Suprapubic skin (tissue), 4 donors: ENCODE results near the gene CACNA1S. TPM values are rescaled to one million over a fixed set of nuclear protein-coding genes. Genes with fewer than 3 reads are reported as not detected.
A peak's percentile ranks its signal among the peaks of the same experiment; 100 is the strongest.

Experiments
- DNase-seq, 2 donors: peaks; one replicate each; pipeline ENCODE4 v3.0.0-alpha.2; 2019; ENCODE audit warnings: low spot score in 2 of 2
- H3K27ac ChIP-seq: fragments of 200-600 bp; sonication (generic); one replicate; pipeline ENCODE4 v1.5.1; 2019
- H3K27me3 ChIP-seq: fragments of 200-600 bp; sonication (generic); one replicate; pipeline ENCODE4 v1.5.1; 2019
- H3K36me3 ChIP-seq: fragments of 200-600 bp; sonication (generic); one replicate; pipeline ENCODE4 v1.5.1; 2019
- H3K4me1 ChIP-seq: fragments of 200-600 bp; sonication (generic); one replicate; pipeline ENCODE4 v1.5.1; 2019
- H3K4me3 ChIP-seq: fragments of 200-600 bp; sonication (generic); one replicate; pipeline ENCODE4 v1.5.1; 2019; ENCODE audit warnings: mild to moderate bottlenecking
- H3K9me3 ChIP-seq: fragments of 200-600 bp; sonication (generic); one replicate; pipeline ENCODE4 v1.5.1; 2019
- CTCF ChIP-seq, 2 donors: fragments of 200-600 bp in 1 of 2; fragments of 450-650 bp in 1 of 2; sonication (generic) in 1 of 2; IDR thresholded peaks; one replicate each; pipeline ENCODE4 v1.5.1; 2016 to 2019; ENCODE audit warnings: antibody characterized with exemption in 2 of 2, mild to moderate bottlenecking in 1 of 2, moderate library complexity in 1 of 2
- EP300 ChIP-seq: sonication (generic); formaldehyde crosslinking; IDR thresholded peaks from one replicate; pipeline ENCODE4 v1.6.1; 2017; ENCODE audit warnings: antibody characterized with exemption
- POLR2A ChIP-seq, 2 donors: fragments of 450-650 bp; IDR thresholded peaks; one replicate each; pipeline ENCODE4 v1.6.1; 2017; ENCODE audit warnings: antibody characterized with exemption in 2 of 2, mild to moderate bottlenecking in 2 of 2, moderate library complexity in 2 of 2
- POLR2AphosphoS5 ChIP-seq, 3 donors: sonication (generic); formaldehyde crosslinking; IDR thresholded peaks; one replicate each; pipeline ENCODE4 v1.6.1; 2017; ENCODE audit warnings: antibody characterized with exemption in 3 of 3
- WGBS: methylation state at CpG from one replicate; pipeline ENCODE4 v1.1.5; 2018; 5-methylcytosine and 5-hydroxymethylcytosine counted together
- total RNA-seq, 4 donors: library from RNA; depleted of rRNA; stranded (reverse); fragments of >200 nt; gene quantifications; one replicate each; pipeline ENCODE4 v1.1.0, GENCODE V29; 2016

Gene CACNA1S
- not detected for total RNA-seq

GRCh38 chr1:201112173-201112731, at the start of gene CACNA1S:
Gene CACNA1S, minus strand, starts transcription at chr1:201112426. Its CDS starts 87 bp downstream, at chr1:201112339.
- 98% methylated on average over 7 of the region's 9 CpGs for WGBS
- no peak for TF ChIP-seq POLR2A (IDR thresholded peaks at IDR 0.05)
- TF ChIP-seq CTCF (IDR thresholded peaks at IDR 0.05), result no peak
- no peak for TF ChIP-seq POLR2AphosphoS5 (IDR thresholded peaks at IDR 0.05)
- TF ChIP-seq EP300, result no peak
- H3K36me3 ChIP-seq, result no peaks in the 10 kb centered on the region
- H3K27ac ChIP-seq, result no peak within 1 kb of the TSS
- H3K27me3 ChIP-seq, result peaks cover 9% of the 10 kb centered on the region
- no peaks in the 10 kb centered on the region for H3K9me3 ChIP-seq
- no peak for DNase-seq
- no peak within 1 kb of the TSS for H3K4me3 ChIP-seq
- H3K4me1 ChIP-seq, result peaks cover 14% of the 10 kb centered on the region

- H3K4me3 ChIP-seq, result no peak overlapping the region
- peaks cover 17% of the 10 kb centered on the region for H3K4me1 ChIP-seq
- no peak overlapping the region for H3K27ac ChIP-seq
- DNase-seq, result peak in 1 of 2 donors; percentile 3
- WGBS, result 100% methylated on average over 2 of the region's 2 CpGs
- TF ChIP-seq POLR2AphosphoS5 (IDR thresholded peaks at IDR 0.05) (no peak), POLR2A (IDR thresholded peaks at IDR 0.05) (no peak), EP300 (no peak), CTCF (IDR thresholded peaks at IDR 0.05) (no peak)
- H3K27me3 ChIP-seq, result no peaks in the 10 kb centered on the region
- no peaks in the 10 kb centered on the region for H3K9me3 ChIP-seq
- H3K36me3 ChIP-seq, result no peaks in the 10 kb centered on the region
These were observed 45.7 kb upstream of the CACNA1S start for GRCh38 chr1:201157949-201158348.

GRCh38 chr1:201156819-201157218, 44.6 kb upstream of the CACNA1S start:
- TF ChIP-seq POLR2A (IDR thresholded peaks at IDR 0.05) (no peak), POLR2AphosphoS5 (IDR thresholded peaks at IDR 0.05) (no peak), CTCF (IDR thresholded peaks at IDR 0.05) (no peak), EP300 (no peak)
- Histone ChIP-seq H3K4me3 (no peak overlapping the region), H3K4me1 (peaks cover 22% of the 10 kb centered on the region), H3K27ac (no peak overlapping the region), H3K36me3 (no peaks in the 10 kb centered on the region), H3K27me3 (no peaks in the 10 kb centered on the region), H3K9me3 (no peaks in the 10 kb centered on the region)
- DNase-seq, result no peak

GRCh38 chr1:201156346-201156745, 44.1 kb upstream of the CACNA1S start:
- H3K4me1 ChIP-seq, result peaks cover 22% of the 10 kb centered on the region
- no peaks in the 10 kb centered on the region for H3K27me3 ChIP-seq
- no peak overlapping the region for H3K4me3 ChIP-seq
- 90% methylated on average over 3 of the region's 3 CpGs for WGBS
- H3K9me3 ChIP-seq, result no peaks in the 10 kb centered on the region
- H3K36me3 ChIP-seq, result no peaks in the 10 kb centered on the region
- peak in 1 of 2 donors; percentile 11 for DNase-seq
- no peak overlapping the region for H3K27ac ChIP-seq
- TF ChIP-seq EP300 (no peak), POLR2A (IDR thresholded peaks at IDR 0.05) (no peak), CTCF (IDR thresholded peaks at IDR 0.05) (no peak), POLR2AphosphoS5 (IDR thresholded peaks at IDR 0.05) (no peak)

GRCh38 chr1:201155354-201155753, 43.1 kb upstream of the CACNA1S start:
- H3K27ac ChIP-seq, result no peak overlapping the region
- no peak overlapping the region for H3K4me3 ChIP-seq
- H3K9me3 ChIP-seq, result no peaks in the 10 kb centered on the region
- H3K4me1 ChIP-seq, result peaks cover 22% of the 10 kb centered on the region
- peaks cover 6% of the 10 kb centered on the region for H3K36me3 ChIP-seq
- TF ChIP-seq CTCF (IDR thresholded peaks at IDR 0.05) (no peak), EP300 (no peak), POLR2A (IDR thresholded peaks at IDR 0.05) (no peak), POLR2AphosphoS5 (IDR thresholded peaks at IDR 0.05) (no peak)
- peak in 1 of 2 donors; percentile 11 for DNase-seq
- no peaks in the 10 kb centered on the region for H3K27me3 ChIP-seq
- WGBS, result 85% methylated on average over 2 of the region's 2 CpGs
